A673 (cell line): ENCODE measurements around the gene SSTR5.

ENCODE experiments used
- EZH2 ChIP-seq: fragments of 200-600 bp; sonication (generic); IDR thresholded peaks from 2 replicates; pipeline ENCODE4 v1.6.1; 2017; ENCODE audit warnings: borderline replicate concordance, low read depth, mild to moderate bottlenecking, mixed read lengths, antibody characterized with exemption, low read length; ENCODE audit not compliant: poor library complexity, severe bottlenecking
- TF ChIP-seq, protein P1 (sequence below): fragments of 300-800, 200-600 bp; sonication (generic); conservative IDR thresholded peaks from 2 replicates; pipeline ENCODE4 v1.5.1; 2017; ENCODE audit warnings: low read depth, mild to moderate bottlenecking, antibody characterized with exemption, low read length, moderate library complexity, mixed read lengths

DNA sequence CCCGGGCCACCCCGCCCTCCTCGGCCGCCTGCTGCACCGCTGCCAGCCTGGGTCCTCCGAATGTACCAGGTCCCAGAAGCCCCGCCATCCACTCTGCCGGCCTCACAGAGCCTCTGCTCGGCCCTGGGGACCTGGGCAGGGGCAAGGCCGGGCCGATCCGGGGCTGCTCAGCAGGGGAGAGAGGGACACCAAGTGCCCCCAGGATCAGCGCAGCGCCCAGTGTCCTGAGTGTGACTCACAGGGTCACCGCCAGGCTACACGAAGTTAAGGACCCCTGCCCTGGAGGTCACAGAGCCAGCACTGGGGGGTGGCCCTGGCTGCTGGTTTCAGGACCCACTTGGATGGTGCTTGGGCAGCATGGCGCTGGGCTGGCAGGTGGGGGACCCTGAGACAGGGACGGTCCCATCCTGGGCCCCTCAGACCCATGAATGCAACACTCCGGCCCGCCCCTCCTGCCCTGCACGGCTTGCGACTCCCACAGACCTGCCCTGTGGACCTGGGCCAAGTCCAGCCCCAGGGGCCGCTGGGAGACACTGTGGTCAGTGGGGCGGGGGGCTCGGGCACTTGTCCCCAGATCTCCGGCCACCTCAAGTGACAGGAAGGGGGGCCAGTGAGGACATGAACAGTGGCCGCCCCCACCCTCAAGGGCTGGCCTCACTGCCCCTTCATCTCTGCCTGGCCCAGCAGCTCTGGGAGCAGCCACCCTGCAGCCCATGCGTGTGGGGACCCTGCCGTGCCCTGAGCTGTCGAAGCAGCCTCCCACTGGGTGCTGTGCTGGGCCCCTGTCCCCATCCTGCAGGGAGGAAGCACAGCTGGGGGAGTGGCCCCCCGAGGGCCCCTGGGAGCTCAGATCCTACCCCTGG is 23.2 kb upstream of the SSTR5 start:
- TF ChIP-seq, protein P1, sequence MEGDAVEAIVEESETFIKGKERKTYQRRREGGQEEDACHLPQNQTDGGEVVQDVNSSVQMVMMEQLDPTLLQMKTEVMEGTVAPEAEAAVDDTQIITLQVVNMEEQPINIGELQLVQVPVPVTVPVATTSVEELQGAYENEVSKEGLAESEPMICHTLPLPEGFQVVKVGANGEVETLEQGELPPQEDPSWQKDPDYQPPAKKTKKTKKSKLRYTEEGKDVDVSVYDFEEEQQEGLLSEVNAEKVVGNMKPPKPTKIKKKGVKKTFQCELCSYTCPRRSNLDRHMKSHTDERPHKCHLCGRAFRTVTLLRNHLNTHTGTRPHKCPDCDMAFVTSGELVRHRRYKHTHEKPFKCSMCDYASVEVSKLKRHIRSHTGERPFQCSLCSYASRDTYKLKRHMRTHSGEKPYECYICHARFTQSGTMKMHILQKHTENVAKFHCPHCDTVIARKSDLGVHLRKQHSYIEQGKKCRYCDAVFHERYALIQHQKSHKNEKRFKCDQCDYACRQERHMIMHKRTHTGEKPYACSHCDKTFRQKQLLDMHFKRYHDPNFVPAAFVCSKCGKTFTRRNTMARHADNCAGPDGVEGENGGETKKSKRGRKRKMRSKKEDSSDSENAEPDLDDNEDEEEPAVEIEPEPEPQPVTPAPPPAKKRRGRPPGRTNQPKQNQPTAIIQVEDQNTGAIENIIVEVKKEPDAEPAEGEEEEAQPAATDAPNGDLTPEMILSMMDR = no peak
- TF ChIP-seq EZH2 = no peak
